ENCODE results near the gene ARID5A.
"Not testable (repeated sequence)": the region's sequence is repeated elsewhere in the genome, so short reads cannot be mapped to it uniquely, and the experiment has no call there.

The ARID5A gene

GRCh38 chr2:96536445-96537065 is at the start of gene ARID5A:
TSS of gene ARID5A (plus strand) at chr2:96536752. CDS start at chr2:96536827, 75 bp downstream.
- peak; percentile 93 for DNase-seq (ENCODE audit: low spot score)

- DNase-seq (ENCODE audit: low spot score), result no peak
These were observed 47.3 kb upstream of the ARID5A start for GRCh38 chr2:96489261-96489660.

GRCh38 chr2:96489663-96490062 is 46.9 kb upstream of the ARID5A start:
- DNase-seq (ENCODE audit: low spot score), result no peak

- DNase-seq (ENCODE audit: low spot score), result no peak
These were observed 44.6 kb upstream of the ARID5A start for GRCh38 chr2:96491860-96492497.

- no peak for DNase-seq (ENCODE audit: low spot score)
These were observed 43.5 kb upstream of the ARID5A start for GRCh38 chr2:96493072-96493471.

- no peak for DNase-seq (ENCODE audit: low spot score)
These were observed 42.4 kb upstream of the ARID5A start for GRCh38 chr2:96494188-96494587.

GRCh38 chr2:96495982-96496629 is 40.4 kb upstream of the ARID5A start:
- no peak for DNase-seq (ENCODE audit: low spot score)

- no peak for DNase-seq (ENCODE audit: low spot score)
These were observed 38.5 kb upstream of the ARID5A start for GRCh38 chr2:96498021-96498431.

GRCh38 chr2:96498611-96499010 is 37.9 kb upstream of the ARID5A start:
- DNase-seq (ENCODE audit: low spot score), result not testable (repeated sequence)

- DNase-seq (ENCODE audit: low spot score), result no peak
These were observed 37.2 kb upstream of the ARID5A start for GRCh38 chr2:96499061-96499960.

- DNase-seq (ENCODE audit: low spot score), result no peak
These were observed 36.0 kb upstream of the ARID5A start for GRCh38 chr2:96500385-96501066.

- no peak for DNase-seq (ENCODE audit: low spot score)
These were observed 35.1 kb upstream of the ARID5A start for GRCh38 chr2:96501471-96501874.

- DNase-seq (ENCODE audit: low spot score), result no peak
These were observed 34.4 kb upstream of the ARID5A start for GRCh38 chr2:96501886-96502810.

GRCh38 chr2:96502891-96503636 is 33.5 kb upstream of the ARID5A start:
- no peak for DNase-seq (ENCODE audit: low spot score)

GRCh38 chr2:96503637-96504243 is 32.8 kb upstream of the ARID5A start:
- no peak for DNase-seq (ENCODE audit: low spot score)

GRCh38 chr2:96505231-96505889 is 31.2 kb upstream of the ARID5A start, which contains the start of gene NEURL3:
TSS of gene NEURL3 (minus strand) at chr2:96505357. CDS start at chr2:96505286, 71 bp downstream.
- no peak for DNase-seq (ENCODE audit: low spot score)

GRCh38 chr2:96506016-96506906 is 30.3 kb upstream of the ARID5A start:
- no peak for DNase-seq (ENCODE audit: low spot score)

- no peak for DNase-seq (ENCODE audit: low spot score)
These were observed 29.7 kb upstream of the ARID5A start for GRCh38 chr2:96506907-96507240.

Measured in D341Med (cell line).